GM12878 (cell line): ENCODE data around the gene NPRL2. TPM values are rescaled to one million over a fixed set of nuclear protein-coding genes. Genes with fewer than 3 reads are reported as not detected.

ENCODE experiments used
- BCL3 ChIP-seq: IDR thresholded peaks from 2 replicates; pipeline ENCODE4 v1.6.1; 2011; ENCODE audit warnings: borderline replicate concordance, low read depth, mild to moderate bottlenecking, moderate library complexity, low read length; ENCODE audit not compliant: insufficient read depth, poor library complexity, severe bottlenecking
- CHD2 ChIP-seq: IDR thresholded peaks from 2 replicates; pipeline ENCODE4 v1.6.1; 2011; ENCODE audit warnings: low read depth, low read length, improper control_type of control experiment, borderline replicate concordance
- EED ChIP-seq: sonication (generic); IDR thresholded peaks from 2 replicates; pipeline ENCODE4 v1.6.1; 2016; ENCODE audit warnings: antibody characterized with exemption, low read depth
- EGR1 ChIP-seq, 2 experiments: IDR thresholded peaks; 1 replicate in 1 of 2; 2 replicates in 1 of 2; pipeline ENCODE4 v1.6.1; 2011 to 2012; ENCODE audit warnings: low read depth in 2 of 2, low read length in 2 of 2, borderline replicate concordance in 1 of 2, mild to moderate bottlenecking in 1 of 2, moderate library complexity in 1 of 2
- IRF5 ChIP-seq: fragments of 450-650 bp; IDR thresholded peaks from 2 replicates; pipeline ENCODE4 v1.6.1; 2017; ENCODE audit warnings: borderline replicate concordance
- MEF2B ChIP-seq: fragments of 450-650 bp; IDR thresholded peaks from 2 replicates; pipeline ENCODE4 v1.6.1; 2018; ENCODE audit warnings: mild to moderate bottlenecking, moderate library complexity; ENCODE audit not compliant: partially characterized antibody, poor library complexity, severe bottlenecking
- MLLT1 ChIP-seq: fragments of 450-650 bp; IDR thresholded peaks from 2 replicates; pipeline ENCODE4 v1.6.1; 2016; ENCODE audit warnings: mild to moderate bottlenecking
- MYB ChIP-seq: fragments of 150-350 bp; IDR thresholded peaks from 2 replicates; pipeline ENCODE4 v1.6.1; 2014; ENCODE audit warnings: mild to moderate bottlenecking, low read depth, low read length, borderline replicate concordance
- NFYA ChIP-seq: IDR thresholded peaks from 2 replicates; pipeline ENCODE4 v1.6.1; 2011; ENCODE audit warnings: low read depth, mild to moderate bottlenecking, low read length, improper control_type of control experiment, borderline replicate concordance
- NKRF ChIP-seq: fragments of 450-650 bp; conservative IDR thresholded peaks from 2 replicates; pipeline ENCODE4 v1.6.1; 2017; ENCODE audit warnings: mild to moderate bottlenecking, moderate library complexity
- PBX3 ChIP-seq: IDR thresholded peaks from 2 replicates; pipeline ENCODE4 v1.6.1; 2011; ENCODE audit warnings: mild to moderate bottlenecking, low read depth, low read length, moderate library complexity; ENCODE audit not compliant: insufficient replicate concordance
- POLR2AphosphoS2 ChIP-seq: IDR thresholded peaks from 2 replicates; pipeline ENCODE4 v1.6.1; 2011; ENCODE audit warnings: low read depth, mild to moderate bottlenecking, low read length, improper control_type of control experiment, moderate library complexity
- RELB ChIP-seq: fragments of 450-650 bp; IDR thresholded peaks from 2 replicates; pipeline ENCODE4 v1.6.1; 2017; ENCODE audit warnings: low read depth, mild to moderate bottlenecking, moderate library complexity
- SREBF1 ChIP-seq: IDR thresholded peaks from 2 replicates; pipeline ENCODE4 v1.6.1; 2012; ENCODE audit warnings: mild to moderate bottlenecking, low read length
- TAF1 ChIP-seq: IDR thresholded peaks from 2 replicates; pipeline ENCODE4 v1.6.1; 2011; ENCODE audit warnings: mild to moderate bottlenecking, low read depth, low read length, borderline replicate concordance
- ZBTB33 ChIP-seq: fragments of 450-650 bp; IDR thresholded peaks from 2 replicates; pipeline ENCODE4 v1.6.1; 2017; ENCODE audit warnings: mild to moderate bottlenecking
- polyA plus RNA-seq, 11 experiments: library from polyadenylated mRNA; depleted of rRNA in 4 of 11; unstranded in 6 of 11; stranded (reverse) in 5 of 11; fragments of >200 nt; fragmentation: Nextera tagmentation in 4 of 11; fragmentation: Illumina TruSeq in 1 of 11; extraction: Ambion mirVana in 4 of 11; extraction: Trizol in 1 of 11; gene quantifications; 1 replicate in 1 of 11; 2 replicates in 10 of 11; pipeline versions ENCODE4 v1.2.1 to v1.2.3, GENCODE V29; 2011 to 2016; ENCODE audit warnings: inconsistent platforms in 2 of 11, missing spikeins in 2 of 11, low read depth in 1 of 11
- total RNA-seq, 4 experiments: library from RNA; depleted of rRNA in 3 of 4; stranded (reverse); fragments of >200 nt in 3 of 4; fragmentation: Illumina TruSeq in 1 of 4; extraction: Trizol in 1 of 4; gene quantifications; 2 replicates each; pipeline versions ENCODE4 v1.2.1 to v1.2.3, GENCODE V29; 2013 to 2021

The NPRL2 gene
- total and polyA plus RNA-seq, 10 of the 15 experiments (the other 5 are each of a cell fraction or from before 2014, with no cell fraction given), result 17.8 to 54.2 (median 32.9) TPM

- TF ChIP-seq CHD2 (peak; percentile 66; the same call in 1 of the 2 replicates), MYB (peak; percentile 78; the same call in 1 of the 2 replicates), MLLT1 (no peak), IRF5 (no peak), SREBF1 (no peak), TAF1 (peak; percentile 13; the same call in 1 of the 2 replicates), NFYA (no peak), MEF2B (no peak), EGR1 (IDR thresholded peaks at IDR 0.05; ENCODE audit: borderline replicate concordance in 1 of 2, low read depth in 2 of 2, low read length in 2 of 2) (peak in 1 of 2 experiments; percentile 94; a peak in 2 of 3 replicates), NKRF (peak; percentile 98), ZBTB33 (no peak), RELB (no peak), BCL3 (no peak), POLR2AphosphoS2 (0 out of 2 replicates have a peak, but pooled peaks have one; percentile 77), PBX3 (no peak), EED (no peak)
These were observed 13.3 kb downstream of the NPRL2 start (continued) for GRCh38 chr3:50337175-50337861.
